Measurements from ENCODE around the gene PRRX2. TPM values are rescaled to one million over a fixed set of nuclear protein-coding genes. Genes with fewer than 3 reads are reported as not detected.
"Not testable (repeated sequence)": the region's sequence is repeated elsewhere in the genome, so short reads cannot be mapped to it uniquely, and the experiment has no call there.

The PRRX2 gene
- total and polyA plus RNA-seq, 12 donors = 0.15 to 14.2 (median 4.0) TPM

- no peak overlapping the region for H3K27ac ChIP-seq
- no peaks in the 10 kb centered on the region for H3K27me3 ChIP-seq
- no peak overlapping the region for H3K4me3 ChIP-seq
- no peak for DNase-seq
- 82 to 94% (median 87%) methylated on average over 3 to 7 of the region's 7 CpGs for WGBS, 4 donors
- peaks cover 9 to 12% of the 10 kb centered on the region in 2 donors for H3K4me1 ChIP-seq (replicated peaks in 1 of 2)
- TF ChIP-seq CTCF (IDR thresholded peaks at IDR 0.05) (no peak), POLR2A (IDR thresholded peaks at IDR 0.05) (no peak)
- H3K36me3 ChIP-seq (replicated peaks in 1 of 2) = no peaks in the 10 kb centered on the region
- intact Hi-C loops (cut with DNase I) = no loop called here
- H3K9me3 ChIP-seq (replicated peaks in 1 of 3) = no peaks in the 10 kb centered on the region
Observed at GRCh38 chr9:129655696-129656095, 9.8 kb upstream of the PRRX2 start.

GRCh38 chr9:129656795-129657390 lies 8.6 kb upstream of the PRRX2 start:
- DNase-seq = no peak
- H3K4me3 ChIP-seq = no peak overlapping the region
- TF ChIP-seq POLR2A (IDR thresholded peaks at IDR 0.05) = no peak
- no peak for TF ChIP-seq CTCF (IDR thresholded peaks at IDR 0.05)
- H3K27ac ChIP-seq = no peak overlapping the region
- WGBS, 4 donors = 62 to 75% (median 70%) methylated on average over 7 to 12 of the region's 12 CpGs
- no peaks in the 10 kb centered on the region for H3K27me3 ChIP-seq
- H3K4me1 ChIP-seq (replicated peaks in 1 of 2) = peaks cover 9 to 12% of the 10 kb centered on the region in 2 donors
- intact Hi-C loops (cut with DNase I) = no loop called here
- no peaks in the 10 kb centered on the region for H3K36me3 ChIP-seq (replicated peaks in 1 of 2)
- H3K9me3 ChIP-seq (replicated peaks in 1 of 3) = no peaks in the 10 kb centered on the region

DNA sequence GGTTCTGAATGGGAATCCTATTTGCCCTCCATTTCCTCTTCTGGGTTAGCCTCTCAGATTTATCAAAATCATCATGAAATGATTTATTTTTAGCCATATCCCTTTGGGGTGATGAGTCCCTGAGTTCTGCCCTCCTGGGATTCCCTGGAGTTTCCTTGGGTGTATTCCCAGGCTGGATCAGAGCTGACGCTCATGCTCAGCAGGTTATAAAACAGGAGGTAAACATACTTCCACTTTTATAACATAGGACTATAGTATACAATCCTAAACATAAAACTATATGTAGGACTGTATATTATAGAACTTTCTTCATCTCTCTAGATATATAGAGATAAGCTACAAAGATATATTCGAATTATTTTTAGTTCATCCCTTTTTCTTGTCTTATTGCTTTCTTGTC lies 4.4 kb upstream of the PRRX2 start:
- TF ChIP-seq POLR2A (IDR thresholded peaks at IDR 0.05) (no peak), CTCF (IDR thresholded peaks at IDR 0.05) (no peak)
- intact Hi-C loops (cut with DNase I) = no loop called here
- no peak overlapping the region for H3K4me3 ChIP-seq

DNA sequence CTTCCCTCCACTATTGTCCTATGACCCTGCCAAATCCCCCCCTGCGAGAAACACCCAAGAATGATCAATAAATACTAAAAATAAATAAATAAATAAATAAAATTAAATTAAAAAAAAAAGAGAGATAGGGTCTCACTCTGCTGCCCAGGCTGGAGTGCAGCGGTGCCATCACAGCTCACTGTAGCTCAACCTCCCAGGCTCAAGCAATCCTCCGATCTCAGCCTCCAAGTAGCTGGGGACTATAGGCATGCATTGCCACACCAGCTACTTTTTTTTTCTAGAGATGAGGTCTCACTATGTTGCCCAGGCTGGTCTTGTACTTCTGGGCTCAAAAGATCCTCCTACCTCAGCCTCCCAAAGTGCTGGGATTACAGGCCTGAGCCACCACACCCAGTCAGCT lies 3.2 kb upstream of the PRRX2 start:
- H3K27ac ChIP-seq; H3K4me3 ChIP-seq; DNase-seq; H3K4me1 ChIP-seq (replicated peaks in 1 of 2); H3K36me3 ChIP-seq (replicated peaks in 1 of 2); H3K9me3 ChIP-seq (replicated peaks in 1 of 3); intact Hi-C loops (cut with DNase I); H3K27me3 ChIP-seq: not testable (repeated sequence)
- WGBS, 4 donors = 62 to 80% (median 68%) methylated on average over 3 of the region's 3 CpGs

More for the DNA sequence above, 4.4 kb upstream of the PRRX2 start:
- peaks cover 0 to 5% of the 10 kb centered on the region in 2 donors for H3K4me1 ChIP-seq (replicated peaks in 1 of 2)
- no peaks in the 10 kb centered on the region for H3K36me3 ChIP-seq (replicated peaks in 1 of 2)
- H3K27ac ChIP-seq = no peak overlapping the region
- H3K9me3 ChIP-seq (replicated peaks in 1 of 3) = no peaks in the 10 kb centered on the region
- DNase-seq = no peak
- no peaks in the 10 kb centered on the region for H3K27me3 ChIP-seq
- 80 to 87% (median 84%) methylated on average over 2 of the region's 2 CpGs for WGBS, 4 donors

DNA sequence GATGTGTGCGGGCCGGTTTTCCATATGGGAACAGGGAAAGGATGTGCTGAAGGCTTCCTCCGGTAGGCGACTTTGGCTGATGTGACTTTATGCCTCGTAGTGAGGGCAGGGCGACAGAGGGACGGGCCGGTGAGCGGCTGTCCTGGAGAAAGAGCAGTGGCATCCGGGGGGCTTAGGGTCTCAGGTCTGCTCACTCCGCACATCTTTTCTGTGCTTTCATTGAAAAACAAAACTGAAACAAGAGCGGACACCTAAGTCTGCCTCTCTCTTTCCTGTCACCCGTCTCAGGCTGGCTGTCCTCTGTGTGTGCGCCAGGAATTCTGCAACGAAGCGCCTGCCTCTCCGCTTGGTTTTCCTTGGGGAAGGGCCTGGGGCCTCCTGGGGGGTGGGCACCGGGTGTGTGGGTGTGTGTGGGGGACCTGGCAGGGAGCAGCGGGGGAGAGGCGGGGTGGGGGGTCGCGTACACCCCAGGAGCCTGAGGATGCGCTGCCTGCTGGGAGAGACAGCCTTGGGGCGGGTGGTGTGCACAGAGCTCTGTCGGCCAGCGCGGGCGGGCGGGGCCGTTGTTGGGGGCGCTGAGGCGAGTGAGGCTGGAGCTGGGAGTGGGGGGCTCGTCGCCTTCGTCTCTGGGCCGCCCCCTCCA lies 580 bp upstream of the PRRX2 start:
- DNase-seq = no peak
- intact Hi-C loops (cut with DNase I) = no loop called here

More for the DNA sequence above, 580 bp upstream of the PRRX2 start:
- Histone ChIP-seq H3K27ac (peak overlapping the region in 1 of 5 donors; percentile 5), H3K27me3 (peaks cover 5% of the 10 kb centered on the region), H3K36me3 (replicated peaks in 1 of 2) (no peaks in the 10 kb centered on the region), H3K4me1 (replicated peaks in 1 of 2) (peaks cover 0 to 5% of the 10 kb centered on the region in 2 donors), H3K9me3 (replicated peaks in 1 of 3) (no peaks in the 10 kb centered on the region), H3K4me3 (peak overlapping the region in 2 of 4 donors; percentile 19 to 56)
- TF ChIP-seq POLR2A (IDR thresholded peaks at IDR 0.05) (no peak), CTCF (IDR thresholded peaks at IDR 0.05) (no peak)
- 17 to 31% (median 19%) methylated on average over 13 to 36 of the region's 36 CpGs for WGBS, 4 donors
